IMR-90 (cell line): ENCODE results near the gene KIF1C. TPM values are rescaled to one million over a fixed set of nuclear protein-coding genes. Genes with fewer than 3 reads are reported as not detected.

ENCODE experiments used
- ATAC-seq: fragments of 200-7000 bp; cut with Tn5 transposase; 2 replicates; pipeline ENCODE4 v1.9.1; 2020; ENCODE audit warnings: low read depth, mild to moderate bottlenecking, moderate library complexity
- BruUV-seq: library from RNA; stranded (reverse); fragments of 400-500 nt; replicated peaks from 2 replicates; lab custom pipeline; 2021; lab: Mats Ljungman, UMichigan
- CTCF ChIA-PET: fragments of 300-600 bp; formaldehyde crosslinking; extraction: SDS; loops from one replicate; lab custom pipeline; 2021; ENCODE audit warnings: antibody characterized with exemption; lab: Yijun Ruan, JAX
- POLR2A ChIA-PET: fragments of 300-600 bp; sonication (Branson Sonifier 250); formaldehyde crosslinking; loops from one replicate; lab custom pipeline; 2022; ENCODE audit warnings: antibody characterized with exemption; ENCODE audit not compliant: unreplicated experiment; lab: Charles Lee
- DNase-seq: peaks from one replicate; pipeline ENCODE4 v3.0.0; 2013
- H2AFZ ChIP-seq: replicated peaks from 2 replicates; pipeline ENCODE3; 2013; ENCODE audit warnings: low read length, mild to moderate bottlenecking; ENCODE audit not compliant: poor library complexity
- H2AK5ac ChIP-seq: 2 replicates; pipeline ENCODE4 v1.6.1; 2013; ENCODE audit warnings: low read depth, low read length, inconsistent platforms
- H2AK9ac ChIP-seq: replicated peaks from 2 replicates; pipeline ENCODE3; 2013; ENCODE audit warnings: mild to moderate bottlenecking, low read depth, low read length, moderate library complexity; ENCODE audit not compliant: poor library complexity
- H2BK120ac ChIP-seq: 2 replicates; pipeline ENCODE4 v1.6.1; 2013; ENCODE audit warnings: low read depth, low read length, inconsistent platforms
- H2BK15ac ChIP-seq: 3 replicates; pipeline ENCODE4 v1.6.1; 2013; ENCODE audit warnings: low read depth, low read length, inconsistent platforms
- H2BK20ac ChIP-seq: 2 replicates; pipeline ENCODE4 v1.6.1; 2013; ENCODE audit warnings: low read depth, mild to moderate bottlenecking, inconsistent platforms, low read length, moderate library complexity
- H2BK5ac ChIP-seq: 2 replicates; pipeline ENCODE4 v1.6.1; 2013; ENCODE audit warnings: mild to moderate bottlenecking, low read depth, low read length, inconsistent platforms; ENCODE audit not compliant: poor library complexity, severe bottlenecking
- H3K14ac ChIP-seq: replicated peaks from 2 replicates; pipeline ENCODE4 v1.6.1; 2013; ENCODE audit warnings: low read depth, low read length, inconsistent platforms
- H3K18ac ChIP-seq: 2 replicates; pipeline ENCODE4 v1.6.1; 2013; ENCODE audit warnings: low read depth, low read length, control low read depth
- H3K23ac ChIP-seq: 2 replicates; pipeline ENCODE4 v1.6.1; 2013; ENCODE audit warnings: low read depth, low read length, inconsistent platforms
- H3K27ac ChIP-seq: 2 replicates; pipeline ENCODE4 v1.5.1; 2013; ENCODE audit warnings: mild to moderate bottlenecking, control low read depth, low read length; ENCODE audit not compliant: insufficient read depth
- H3K27me3 ChIP-seq: 2 replicates; pipeline ENCODE4 v1.6.1; 2013; ENCODE audit warnings: low read length; ENCODE audit not compliant: control insufficient read depth, insufficient read depth
- H3K36me3 ChIP-seq: 2 replicates; pipeline ENCODE4 v1.6.1; 2013; ENCODE audit warnings: low read length, mixed read lengths; ENCODE audit not compliant: control insufficient read depth, insufficient read depth
- H3K4ac ChIP-seq: 2 replicates; pipeline ENCODE4 v1.6.1; 2013; ENCODE audit warnings: low read depth, low read length, inconsistent platforms
- H3K4me1 ChIP-seq: 2 replicates; pipeline ENCODE4 v1.6.1; 2013; ENCODE audit warnings: low read length, mixed read lengths; ENCODE audit not compliant: control insufficient read depth, insufficient read depth
- H3K4me2 ChIP-seq: 2 replicates; pipeline ENCODE4 v1.6.1; 2013; ENCODE audit warnings: low read depth, mild to moderate bottlenecking, control low read depth, low read length, moderate library complexity
- H3K4me3 ChIP-seq: 2 replicates; pipeline ENCODE4 v1.5.1; 2013; ENCODE audit warnings: low read depth, mild to moderate bottlenecking, control low read depth, low read length, moderate library complexity; ENCODE audit not compliant: insufficient read depth
- H3K56ac ChIP-seq: 2 replicates; pipeline ENCODE4 v1.6.1; 2013; ENCODE audit warnings: low read length, inconsistent platforms; ENCODE audit not compliant: insufficient read depth; ENCODE audit errors: extremely low read depth
- H3K79me1 ChIP-seq, 2 experiments: 2 replicates each; pipeline ENCODE4 v1.6.1; 2013; ENCODE audit warnings: low read length in 2 of 2, inconsistent platforms in 1 of 2, low read depth in 1 of 2
- H3K9ac ChIP-seq: 2 replicates; pipeline ENCODE4 v1.6.1; 2013; ENCODE audit warnings: low read depth, low read length, control low read depth
- H3K9me1 ChIP-seq: 2 replicates; pipeline ENCODE4 v1.6.1; 2013; ENCODE audit warnings: low read length, inconsistent platforms; ENCODE audit not compliant: insufficient read depth
- H3K9me3 ChIP-seq: 2 replicates; pipeline ENCODE4 v1.6.1; 2013; ENCODE audit warnings: low read length; ENCODE audit not compliant: control insufficient read depth, insufficient read depth
- H4K20me1 ChIP-seq: 2 replicates; pipeline ENCODE4 v1.6.1; 2013; ENCODE audit warnings: low read length, inconsistent platforms; ENCODE audit not compliant: insufficient read depth
- H4K5ac ChIP-seq: 2 replicates; pipeline ENCODE4 v1.6.1; 2013; ENCODE audit warnings: mild to moderate bottlenecking, low read depth, low read length, control low read depth
- H4K8ac ChIP-seq, 2 experiments: 2 replicates each; pipeline ENCODE4 v1.6.1; 2013; ENCODE audit warnings: low read depth in 2 of 2, low read length in 2 of 2, control low read depth in 1 of 2, inconsistent platforms in 1 of 2
- H4K91ac ChIP-seq: 2 replicates; pipeline ENCODE4 v1.6.1; 2013; ENCODE audit warnings: low read depth, low read length, inconsistent platforms; ENCODE audit not compliant: insufficient read depth
- BHLHE40 ChIP-seq: fragments of 150-350 bp; IDR thresholded peaks from 2 replicates; pipeline ENCODE4 v1.6.1; 2016; ENCODE audit warnings: mild to moderate bottlenecking, low read depth, low read length
- CEBPB ChIP-seq: IDR thresholded peaks from 2 replicates; pipeline ENCODE4 v1.6.1; 2012; ENCODE audit warnings: low read depth, low read length, improper control_type of control experiment
- CHD1 ChIP-seq: IDR thresholded peaks from 2 replicates; pipeline ENCODE4 v1.6.1; 2012; ENCODE audit warnings: low read depth, low read length, improper control_type of control experiment
- MAZ ChIP-seq: IDR thresholded peaks from 2 replicates; pipeline ENCODE4 v1.6.1; 2012; ENCODE audit warnings: low read depth, mild to moderate bottlenecking, low read length, improper control_type of control experiment, moderate library complexity, borderline replicate concordance
- MXI1 ChIP-seq: IDR thresholded peaks from 2 replicates; pipeline ENCODE4 v1.6.1; 2012; ENCODE audit warnings: low read depth, mild to moderate bottlenecking, low read length, moderate library complexity, borderline replicate concordance
- POLR2A ChIP-seq: IDR thresholded peaks from 2 replicates; pipeline ENCODE4 v1.6.1; 2012; ENCODE audit warnings: mild to moderate bottlenecking, low read depth, low read length
- RAD21 ChIP-seq: IDR thresholded peaks from 2 replicates; pipeline ENCODE4 v1.6.1; 2012; ENCODE audit warnings: low read length, improper control_type of control experiment
- SMC3 ChIP-seq: fragments of 150-350 bp; IDR thresholded peaks from 2 replicates; pipeline ENCODE4 v1.6.1; 2016; ENCODE audit warnings: low read depth, mild to moderate bottlenecking, antibody characterized with exemption, low read length, moderate library complexity
- WGBS, 2 experiments: methylation state at CpG; one replicate each; pipeline versions ENCODE4 v1.1.5 to v1.1.7; 2013; ENCODE audit warnings: missing lambda C conversion rate in 2 of 2; ENCODE audit not compliant: insufficient read length in 1 of 2; ENCODE audit errors: extremely low coverage in 2 of 2; 5-methylcytosine and 5-hydroxymethylcytosine counted together
- dilution Hi-C: fragments of 300-500 bp; cut with HindIII; formaldehyde crosslinking; loops from one replicate; pipeline ENCODE4 v1.14.3; 2018; ENCODE audit warnings: low sequenced_read_pairs; ENCODE audit not compliant: unreplicated experiment
- in situ Hi-C: fragments of 300-500 bp; cut with MboI; formaldehyde crosslinking; loops from 3 replicates; pipeline ENCODE4 v1.14.3; 2019; ENCODE audit warnings: low sequenced_read_pairs, inconsistent platforms, mixed read lengths
- intact Hi-C: fragments of 100-400 bp; cut with micrococcal nuclease; formaldehyde crosslinking; loops from 2 replicates; pipeline ENCODE4 v1.10.0; 2022
- polyA plus RNA-seq, 3 experiments: library from polyadenylated mRNA; depleted of rRNA; stranded (reverse); fragments of >200 nt; gene quantifications; 2 replicates each; pipeline ENCODE4 v1.2.3, GENCODE V29; 2012; ENCODE audit warnings: low replicate concordance in 1 of 3
- total RNA-seq: library from RNA; depleted of rRNA; stranded (reverse); fragments of >200 nt; gene quantifications from 2 replicates; pipeline ENCODE4 v1.2.3, GENCODE V29; 2012
- TF ChIP-seq, protein P1 (sequence below): conservative IDR thresholded peaks from 2 replicates; pipeline ENCODE4 v1.5.1; 2012; ENCODE audit warnings: mild to moderate bottlenecking, low read depth, low read length, improper control_type of control experiment
- TF ChIP-seq, protein P2 (sequence below): fragments of 150-350 bp; IDR thresholded peaks from 2 replicates; pipeline ENCODE4 v1.6.1; 2017; ENCODE audit warnings: mild to moderate bottlenecking, antibody characterized with exemption, low read length, low read depth

KIF1C gene
- total and polyA plus RNA-seq, 2 of the 4 experiments (the other 2 are of a cell fraction): 27.4 to 28.7 TPM

DNA sequence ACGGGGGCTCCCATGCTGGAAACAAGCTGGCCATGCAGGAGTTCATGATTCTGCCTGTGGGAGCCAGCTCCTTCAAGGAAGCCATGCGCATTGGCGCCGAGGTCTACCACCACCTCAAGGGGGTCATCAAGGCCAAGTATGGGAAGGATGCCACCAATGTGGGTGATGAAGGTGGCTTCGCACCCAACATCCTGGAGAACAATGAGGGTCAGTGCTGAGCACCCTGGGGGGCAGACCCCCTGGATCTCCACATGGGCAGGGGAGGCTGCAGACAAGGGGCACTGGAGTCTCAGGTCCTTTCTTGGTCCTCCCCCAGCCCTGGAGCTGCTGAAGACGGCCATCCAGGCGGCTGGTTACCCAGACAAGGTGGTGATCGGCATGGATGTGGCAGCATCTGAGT, 42.7 kb upstream of the KIF1C start:
- no peak overlapping the region for H3K14ac ChIP-seq
- H3K9me3 ChIP-seq: no peaks in the 10 kb centered on the region
- intact Hi-C loops (no loop called here), in situ Hi-C loops (no loop called here), dilution Hi-C loops (no loop called here)
- peaks cover 27% of the 10 kb centered on the region; the same call in 1 of the 2 replicates for H3K9me1 ChIP-seq
- no peak overlapping the region for H3K18ac ChIP-seq
- peaks cover 12% of the 10 kb centered on the region for H3K36me3 ChIP-seq
- H4K91ac ChIP-seq: no peak overlapping the region
- peak overlapping the region; percentile 28 for H2AK9ac ChIP-seq
- H2AK5ac ChIP-seq: no peak overlapping the region
- TF ChIP-seq CEBPB (no peak), RAD21 (no peak), MXI1 (no peak), SMC3 (no peak), MAZ (no peak), CHD1 (no peak), POLR2A (no peak), BHLHE40 (no peak)
- TF ChIP-seq, protein P1, sequence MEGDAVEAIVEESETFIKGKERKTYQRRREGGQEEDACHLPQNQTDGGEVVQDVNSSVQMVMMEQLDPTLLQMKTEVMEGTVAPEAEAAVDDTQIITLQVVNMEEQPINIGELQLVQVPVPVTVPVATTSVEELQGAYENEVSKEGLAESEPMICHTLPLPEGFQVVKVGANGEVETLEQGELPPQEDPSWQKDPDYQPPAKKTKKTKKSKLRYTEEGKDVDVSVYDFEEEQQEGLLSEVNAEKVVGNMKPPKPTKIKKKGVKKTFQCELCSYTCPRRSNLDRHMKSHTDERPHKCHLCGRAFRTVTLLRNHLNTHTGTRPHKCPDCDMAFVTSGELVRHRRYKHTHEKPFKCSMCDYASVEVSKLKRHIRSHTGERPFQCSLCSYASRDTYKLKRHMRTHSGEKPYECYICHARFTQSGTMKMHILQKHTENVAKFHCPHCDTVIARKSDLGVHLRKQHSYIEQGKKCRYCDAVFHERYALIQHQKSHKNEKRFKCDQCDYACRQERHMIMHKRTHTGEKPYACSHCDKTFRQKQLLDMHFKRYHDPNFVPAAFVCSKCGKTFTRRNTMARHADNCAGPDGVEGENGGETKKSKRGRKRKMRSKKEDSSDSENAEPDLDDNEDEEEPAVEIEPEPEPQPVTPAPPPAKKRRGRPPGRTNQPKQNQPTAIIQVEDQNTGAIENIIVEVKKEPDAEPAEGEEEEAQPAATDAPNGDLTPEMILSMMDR: no peak
- TF ChIP-seq, protein P2, sequence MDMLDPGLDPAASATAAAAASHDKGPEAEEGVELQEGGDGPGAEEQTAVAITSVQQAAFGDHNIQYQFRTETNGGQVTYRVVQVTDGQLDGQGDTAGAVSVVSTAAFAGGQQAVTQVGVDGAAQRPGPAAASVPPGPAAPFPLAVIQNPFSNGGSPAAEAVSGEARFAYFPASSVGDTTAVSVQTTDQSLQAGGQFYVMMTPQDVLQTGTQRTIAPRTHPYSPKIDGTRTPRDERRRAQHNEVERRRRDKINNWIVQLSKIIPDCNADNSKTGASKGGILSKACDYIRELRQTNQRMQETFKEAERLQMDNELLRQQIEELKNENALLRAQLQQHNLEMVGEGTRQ: no peak
- no peak overlapping the region for H4K5ac ChIP-seq
- H4K20me1 ChIP-seq: no peaks in the 10 kb centered on the region
- no peak overlapping the region for H2BK5ac ChIP-seq
- 100% methylated on average over 3 of the region's 8 CpGs; no CpG with 5 or more reads in 1 of the 2 experiments for WGBS, 2 experiments
- POLR2A ChIA-PET: interaction anchor here (0.6 kb wide), 1 partner anchor 12 kb away, joined by 8 read pairs; no protein-coding TSS in a partner anchor
- no peak overlapping the region for H3K23ac ChIP-seq
- H3K4me2 ChIP-seq: no peak overlapping the region
- H3K56ac ChIP-seq: no peak overlapping the region
- peaks cover 28% of the 10 kb centered on the region for H3K4me1 ChIP-seq
- no peak overlapping the region for H2BK20ac ChIP-seq
- H2BK120ac ChIP-seq: no peak overlapping the region
- H3K27me3 ChIP-seq: no peaks in the 10 kb centered on the region
- H3K4me3 ChIP-seq: no peak overlapping the region
- ATAC-seq (no peak), DNase-seq (no peak)
- H4K8ac ChIP-seq: no peak overlapping the region
- H2AFZ ChIP-seq: no peak overlapping the region
- BruUV-seq: no TSS peak
- H3K27ac ChIP-seq: no peak overlapping the region
- peaks cover 12 to 27% of the 10 kb centered on the region in 2 experiments; a peak in 3 of 4 replicates for H3K79me1 ChIP-seq
- CTCF ChIA-PET: no interaction called here
- no peak overlapping the region for H3K4ac ChIP-seq
- no peak overlapping the region for H2BK15ac ChIP-seq
- no peak overlapping the region for H3K9ac ChIP-seq
